Sigmoid colon (tissue), 4 donors: Measurements from ENCODE around the gene CCDC126.

ENCODE experiments used
- CTCF ChIP-seq, 4 experiments: fragments of 450-650 bp in 3 of 4; fragments of 200-600 bp in 1 of 4; IDR thresholded peaks; one replicate each; pipeline ENCODE4 v1.5.1; 2016 to 2019; ENCODE audit warnings: antibody characterized with exemption in 4 of 4, mild to moderate bottlenecking in 3 of 4, moderate library complexity in 2 of 4
- EP300 ChIP-seq, 4 donors: sonication (generic); formaldehyde crosslinking; IDR thresholded peaks; one replicate each; pipeline ENCODE4 v1.6.1; 2017; ENCODE audit warnings: antibody characterized with exemption in 4 of 4
- POLR2A ChIP-seq, 2 donors: fragments of 450-650 bp; IDR thresholded peaks; one replicate each; pipeline ENCODE4 v1.6.1; 2016; ENCODE audit warnings: antibody characterized with exemption in 2 of 2, mild to moderate bottlenecking in 2 of 2, moderate library complexity in 2 of 2
- POLR2AphosphoS5 ChIP-seq, 4 donors: sonication (generic); formaldehyde crosslinking; IDR thresholded peaks; one replicate each; pipeline ENCODE4 v1.6.1; 2017; ENCODE audit warnings: antibody characterized with exemption in 4 of 4

- TF ChIP-seq CTCF (IDR thresholded peaks at IDR 0.05): no peak
- TF ChIP-seq POLR2A (IDR thresholded peaks at IDR 0.05): no peak
- no peak for TF ChIP-seq EP300 (IDR thresholded peaks at IDR 0.05)
- TF ChIP-seq POLR2AphosphoS5 (IDR thresholded peaks at IDR 0.05): no peak
Measured at GRCh38 chr7:23600236-23600635, 3.1 kb downstream of the CCDC126 start.
